Measurements from ENCODE around the gene ZNF281. TPM values are rescaled to one million over a fixed set of nuclear protein-coding genes. Genes with fewer than 3 reads are reported as not detected.

Gene ZNF281
- total RNA-seq, 4 donors from 2014 or later = 6.3 to 12.2 (median 8.7) TPM

- Histone ChIP-seq H3K27me3 (no peaks in the 10 kb centered on the region), H3K27ac (no peak overlapping the region), H3K36me3 (peaks cover 0 to 3% (median 0%) of the 10 kb centered on the region in 3 donors), H3K4me1 (peaks cover 3 to 42% (median 4%) of the 10 kb centered on the region in 4 donors), H3K9me3 (no peaks in the 10 kb centered on the region), H3K4me3 (no peak overlapping the region)
- DNase-seq = no peak
- TF ChIP-seq CTCF (IDR thresholded peaks at IDR 0.05) (no peak), POLR2A (IDR thresholded peaks at IDR 0.05) (no peak)
These were observed 3.6 kb downstream of the ZNF281 start for GRCh38 chr1:200406161-200406797.

DNA sequence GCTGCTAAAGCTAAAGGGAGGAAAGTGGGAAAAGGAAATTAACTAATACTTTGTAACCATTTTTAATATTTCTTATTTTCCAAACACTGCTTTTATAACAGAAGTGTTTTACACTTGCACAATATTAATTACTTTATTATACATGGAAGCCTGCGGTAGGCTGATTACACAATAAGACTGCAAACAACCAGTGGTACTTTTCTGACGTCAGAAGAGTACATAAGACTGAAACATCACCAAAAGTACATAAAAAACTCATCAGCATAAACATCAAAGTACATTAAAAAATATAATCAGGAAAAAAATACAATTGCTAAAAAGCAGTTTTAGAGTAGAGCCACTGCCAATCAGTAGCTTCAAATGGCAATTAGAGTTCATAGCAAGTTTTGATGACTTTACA is 4.6 kb downstream of the ZNF281 start:
- no peak for TF ChIP-seq POLR2A (IDR thresholded peaks at IDR 0.05)
- TF ChIP-seq CTCF (IDR thresholded peaks at IDR 0.05) = no peak
- H3K4me3 ChIP-seq = no peak overlapping the region
- peaks cover 3 to 36% (median 4%) of the 10 kb centered on the region in 4 donors for H3K4me1 ChIP-seq

GRCh38 chr1:200401708-200402107 is 8.1 kb downstream of the ZNF281 start:
- H3K36me3 ChIP-seq = peaks cover 0 to 3% (median 0%) of the 10 kb centered on the region in 3 donors
- H3K27me3 ChIP-seq = no peaks in the 10 kb centered on the region
- no peak for DNase-seq
- no peaks in the 10 kb centered on the region for H3K9me3 ChIP-seq
- no peak overlapping the region for H3K4me3 ChIP-seq
- H3K27ac ChIP-seq = no peak overlapping the region
- peaks cover 0 to 15% (median 0%) of the 10 kb centered on the region in 4 donors for H3K4me1 ChIP-seq
- no peak for TF ChIP-seq CTCF (IDR thresholded peaks at IDR 0.05)
- TF ChIP-seq POLR2A (IDR thresholded peaks at IDR 0.05) = no peak

More for the DNA sequence above, 4.6 kb downstream of the ZNF281 start:
- Histone ChIP-seq H3K27ac (no peak overlapping the region), H3K27me3 (no peaks in the 10 kb centered on the region), H3K9me3 (no peaks in the 10 kb centered on the region), H3K36me3 (peaks cover 0 to 3% (median 0%) of the 10 kb centered on the region in 3 donors)
- DNase-seq = no peak

DNA sequence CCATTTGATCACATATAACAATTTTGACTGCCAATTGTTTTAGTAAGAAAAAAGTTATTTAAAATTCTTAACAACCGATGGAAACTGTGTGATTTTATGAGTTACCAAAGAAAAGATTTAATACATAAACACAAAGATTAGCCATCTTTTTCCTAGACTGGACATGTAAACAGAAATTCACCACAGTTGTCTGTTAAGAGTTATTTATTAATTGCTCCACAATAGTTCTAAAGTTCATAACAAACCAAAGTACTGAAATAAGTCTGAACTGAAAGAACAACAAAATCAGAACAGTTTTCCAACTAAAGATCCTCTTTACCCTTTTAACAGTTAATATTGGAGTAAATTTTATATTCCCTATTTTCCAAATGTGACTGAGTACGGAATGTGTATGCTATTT is 8.6 kb downstream of the ZNF281 start:
- Histone ChIP-seq H3K4me3 (no peak overlapping the region), H3K36me3 (peaks cover 0 to 3% (median 0%) of the 10 kb centered on the region in 3 donors), H3K4me1 (peaks cover 0 to 14% (median 0%) of the 10 kb centered on the region in 4 donors), H3K9me3 (no peaks in the 10 kb centered on the region), H3K27ac (no peak overlapping the region), H3K27me3 (no peaks in the 10 kb centered on the region)
- TF ChIP-seq CTCF (IDR thresholded peaks at IDR 0.05) (no peak), POLR2A (IDR thresholded peaks at IDR 0.05) (no peak)
- no peak for DNase-seq

DNA sequence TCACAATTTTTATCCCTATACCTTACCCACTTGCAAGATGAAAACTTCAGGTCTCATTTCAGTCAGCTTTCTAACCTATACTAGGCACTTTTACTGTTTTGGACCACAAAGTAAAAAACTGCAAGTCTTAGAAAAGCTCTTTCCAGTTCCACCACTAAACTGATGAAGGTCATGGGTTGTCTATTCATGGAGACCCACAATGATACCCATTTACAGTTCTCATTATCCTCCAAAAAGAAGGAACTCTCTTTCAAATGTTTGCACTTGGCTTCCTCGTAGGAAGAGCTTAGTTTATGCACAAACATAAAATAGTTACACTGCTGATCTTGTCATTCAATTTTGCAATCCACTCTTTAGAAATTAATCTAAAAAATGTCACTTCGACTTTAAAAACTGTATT is 9.3 kb downstream of the ZNF281 start:
- Histone ChIP-seq H3K4me1 (peaks cover 0 to 7% (median 0%) of the 10 kb centered on the region in 4 donors), H3K9me3 (no peaks in the 10 kb centered on the region), H3K27me3 (no peaks in the 10 kb centered on the region), H3K27ac (no peak overlapping the region), H3K36me3 (peaks cover 0 to 3% (median 0%) of the 10 kb centered on the region in 3 donors), H3K4me3 (no peak overlapping the region)
- TF ChIP-seq POLR2A (IDR thresholded peaks at IDR 0.05) = no peak
- TF ChIP-seq CTCF (IDR thresholded peaks at IDR 0.05) = no peak
- DNase-seq = no peak

Measured in Peyer's patch (tissue), 4 donors.